Stimulated activated CD8-positive, alpha-beta memory T cell treated with anti-CD3 and anti-CD28 coated beads, Interleukin-15, amount 100 ng/mL, for 24 hours (primary cell): ENCODE data around the gene GRK6.

Experiments used
- DNase-seq: peaks from one replicate; pipeline ENCODE4 v3.0.0-alpha.2; 2020; ENCODE audit warnings: low read depth

The GRK6 gene

DNA sequence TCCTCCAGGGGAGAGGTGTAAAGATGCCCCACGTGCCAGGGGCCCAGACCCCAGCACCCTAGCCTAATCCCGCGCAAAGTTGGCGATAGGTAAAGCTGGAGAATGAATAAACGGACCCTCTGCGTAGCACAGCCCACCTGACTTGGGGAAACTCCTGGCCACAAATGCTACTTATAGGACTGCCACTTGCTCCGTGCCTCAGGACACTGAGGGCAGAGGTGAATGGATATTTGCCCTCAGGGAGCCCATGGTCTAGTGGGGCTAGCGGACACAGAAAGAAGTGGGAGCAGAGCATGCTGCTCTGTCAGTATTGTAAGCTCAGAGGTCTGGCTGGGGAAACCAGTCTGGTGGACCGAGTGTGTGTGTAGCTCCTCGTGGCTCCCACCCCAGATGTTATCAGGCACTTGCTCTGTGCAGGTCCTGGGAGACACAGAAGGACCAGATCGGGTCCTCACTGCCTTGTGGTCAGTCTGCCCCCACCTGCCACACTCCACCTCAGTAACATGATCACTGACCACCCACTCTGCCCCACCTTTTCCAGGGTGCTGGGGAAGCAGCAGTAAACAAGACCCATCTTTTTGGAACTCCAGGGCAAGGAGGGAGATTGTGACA is 841 bp downstream of the GRK6 start:
- DNase-seq = no peak

DNA sequence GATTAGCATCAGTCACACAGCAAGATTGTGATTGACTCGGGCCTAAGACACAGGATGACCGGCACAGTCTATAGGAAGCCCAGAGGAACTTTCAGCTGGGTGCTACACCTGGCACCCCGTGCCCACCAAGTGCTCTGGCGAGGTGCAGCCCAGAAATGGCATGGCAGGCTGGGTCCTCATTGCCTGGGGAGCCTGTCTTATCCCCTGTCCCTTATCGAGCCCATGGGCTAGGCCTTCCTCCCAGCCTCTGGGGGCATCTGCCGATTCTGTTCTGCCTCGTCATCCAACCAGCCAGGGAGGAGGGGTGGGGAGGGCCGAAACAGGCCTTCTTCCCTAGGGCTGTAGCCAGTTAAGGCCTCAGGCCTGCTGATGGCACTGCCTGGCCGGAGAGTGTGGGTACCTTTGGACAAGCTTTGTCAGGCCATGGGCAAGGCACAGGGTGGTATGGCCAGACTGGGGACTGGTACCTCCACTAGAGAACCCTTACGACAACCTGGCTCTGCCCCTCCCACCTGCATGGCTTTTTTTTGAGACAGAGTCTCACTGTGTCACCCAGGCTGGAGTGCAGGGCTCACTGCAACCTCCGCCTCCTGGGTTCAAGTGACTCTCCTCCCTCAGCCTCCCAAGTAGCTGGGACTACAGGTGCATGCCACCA is 1.6 kb downstream of the GRK6 start:
- no peak for DNase-seq

DNA sequence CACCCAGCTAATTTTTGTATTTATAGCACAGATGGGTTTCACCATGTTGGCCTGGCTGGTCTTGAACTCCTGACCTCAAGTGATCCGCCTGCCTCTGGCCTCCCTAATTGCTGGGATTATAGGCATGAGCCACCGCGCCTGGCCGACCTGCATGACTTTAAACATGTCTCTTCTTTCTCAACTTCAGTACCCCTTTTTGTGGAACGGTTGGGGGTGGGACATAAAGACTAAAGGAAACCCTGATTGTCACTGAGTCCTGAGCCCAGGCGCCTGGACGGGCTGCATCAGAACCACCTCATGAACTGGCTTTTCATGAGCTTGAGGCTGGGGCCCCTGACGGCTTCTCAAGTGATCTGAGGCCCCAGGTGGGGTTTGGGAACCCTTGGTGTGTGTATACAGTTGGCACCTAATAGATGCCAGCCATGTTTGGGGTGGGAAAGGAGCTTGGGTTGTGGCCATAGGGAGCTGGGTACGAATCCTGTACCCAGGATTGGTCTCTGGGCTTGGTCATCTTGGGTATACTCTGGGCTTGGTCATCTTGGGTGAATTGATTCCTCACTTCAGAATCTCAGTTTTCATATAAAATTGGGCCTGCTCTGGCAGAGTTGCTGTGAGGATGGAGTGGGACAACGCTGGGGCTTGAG is 2.2 kb downstream of the GRK6 start:
- no peak for DNase-seq

DNA sequence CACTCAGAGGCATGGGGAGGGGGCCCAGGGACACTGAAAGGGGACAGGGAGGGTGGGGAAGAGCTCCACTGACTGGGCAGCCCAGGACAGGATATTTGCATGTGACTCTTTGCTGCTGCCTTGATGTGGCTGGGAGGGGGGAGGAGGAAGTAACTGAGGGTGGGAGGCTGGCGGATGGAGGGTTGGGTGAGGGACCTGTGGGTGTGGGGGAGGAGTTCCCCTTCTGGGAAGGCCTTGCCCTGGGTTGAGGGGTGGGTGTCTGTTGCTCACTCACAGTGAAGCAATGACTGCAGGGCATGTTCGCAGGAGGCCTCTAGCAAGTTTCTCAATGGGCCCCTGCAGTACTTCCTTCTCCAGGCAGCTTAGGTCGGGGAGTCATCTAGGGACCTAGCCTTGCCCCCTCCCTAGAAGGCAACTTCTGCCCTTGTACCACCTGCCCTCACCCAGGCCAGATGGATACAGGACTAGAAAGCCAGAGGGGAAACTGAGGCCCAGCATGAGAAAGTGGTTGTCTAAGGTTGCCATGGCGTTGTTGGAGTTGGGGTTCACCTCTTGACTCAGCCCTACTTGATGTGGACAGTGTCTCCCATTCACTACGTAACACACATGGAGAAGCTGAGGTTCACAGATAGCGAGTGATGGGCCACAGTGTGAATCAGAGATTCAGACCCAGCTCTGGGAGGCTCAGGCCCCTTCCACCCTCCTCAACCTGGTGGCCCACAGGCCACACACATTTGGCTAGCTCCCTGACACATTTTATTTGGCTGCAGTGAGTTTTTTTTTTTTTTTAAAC is 3.0 kb downstream of the GRK6 start:
- DNase-seq = no peak

DNA sequence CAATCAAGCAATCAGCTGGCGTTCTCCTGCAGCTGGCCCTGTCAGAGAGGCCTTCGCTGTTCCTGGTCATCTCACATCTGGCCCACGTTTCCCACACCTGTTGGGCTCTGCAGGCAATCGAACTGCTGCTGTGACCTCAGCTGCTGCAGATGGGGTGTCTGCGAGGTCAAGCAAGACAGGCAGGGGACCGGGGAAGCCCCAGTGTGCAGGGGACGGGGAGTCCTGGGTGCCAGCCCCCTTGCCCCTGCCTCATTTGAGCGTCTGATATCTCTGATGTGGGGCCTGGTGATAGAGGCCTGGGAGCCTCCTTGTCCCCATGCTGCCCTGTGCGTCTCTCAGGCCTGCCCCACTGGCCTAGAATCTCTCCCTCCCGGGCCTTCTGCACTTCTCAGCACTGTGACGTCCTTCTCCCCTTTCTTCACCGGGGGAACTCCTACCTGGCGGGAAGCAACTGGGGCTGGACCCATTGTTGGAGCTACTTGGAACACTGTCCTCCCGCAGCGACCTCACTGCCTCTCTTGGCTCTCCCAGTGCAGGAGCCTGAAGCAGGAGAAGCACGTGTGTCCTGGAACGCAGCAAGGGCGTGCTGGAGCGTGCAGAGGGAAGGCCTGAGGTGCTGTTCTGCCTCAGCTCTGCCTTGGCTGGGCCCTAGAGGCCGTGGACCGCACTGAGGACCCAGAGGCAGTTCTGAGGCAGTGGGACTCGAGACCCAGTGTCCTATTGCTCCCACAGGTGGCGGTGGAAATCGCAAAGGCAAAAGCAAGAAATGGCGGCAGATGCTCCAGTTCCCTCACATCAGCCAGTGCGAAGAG is 3.9 kb downstream of the GRK6 start:
- no peak for DNase-seq

DNA sequence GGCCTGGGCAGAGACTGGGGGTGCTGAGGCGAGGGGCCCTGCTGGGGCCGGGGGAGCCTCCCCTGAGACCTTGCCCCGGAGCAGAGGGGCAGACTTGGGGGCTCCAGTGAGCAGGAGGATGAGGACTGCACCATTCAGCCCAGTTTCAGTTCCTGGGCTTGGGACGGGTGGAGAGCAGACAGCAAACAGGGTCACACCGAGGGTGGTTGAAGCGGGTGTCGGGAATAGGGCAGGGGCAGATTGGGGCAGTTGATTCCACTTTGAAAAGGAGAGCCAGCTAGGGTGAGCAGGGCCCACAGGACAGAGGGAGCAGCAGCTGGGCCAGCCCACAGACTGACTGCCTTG is 4.5 kb downstream of the GRK6 start:
- no peak for DNase-seq

DNA sequence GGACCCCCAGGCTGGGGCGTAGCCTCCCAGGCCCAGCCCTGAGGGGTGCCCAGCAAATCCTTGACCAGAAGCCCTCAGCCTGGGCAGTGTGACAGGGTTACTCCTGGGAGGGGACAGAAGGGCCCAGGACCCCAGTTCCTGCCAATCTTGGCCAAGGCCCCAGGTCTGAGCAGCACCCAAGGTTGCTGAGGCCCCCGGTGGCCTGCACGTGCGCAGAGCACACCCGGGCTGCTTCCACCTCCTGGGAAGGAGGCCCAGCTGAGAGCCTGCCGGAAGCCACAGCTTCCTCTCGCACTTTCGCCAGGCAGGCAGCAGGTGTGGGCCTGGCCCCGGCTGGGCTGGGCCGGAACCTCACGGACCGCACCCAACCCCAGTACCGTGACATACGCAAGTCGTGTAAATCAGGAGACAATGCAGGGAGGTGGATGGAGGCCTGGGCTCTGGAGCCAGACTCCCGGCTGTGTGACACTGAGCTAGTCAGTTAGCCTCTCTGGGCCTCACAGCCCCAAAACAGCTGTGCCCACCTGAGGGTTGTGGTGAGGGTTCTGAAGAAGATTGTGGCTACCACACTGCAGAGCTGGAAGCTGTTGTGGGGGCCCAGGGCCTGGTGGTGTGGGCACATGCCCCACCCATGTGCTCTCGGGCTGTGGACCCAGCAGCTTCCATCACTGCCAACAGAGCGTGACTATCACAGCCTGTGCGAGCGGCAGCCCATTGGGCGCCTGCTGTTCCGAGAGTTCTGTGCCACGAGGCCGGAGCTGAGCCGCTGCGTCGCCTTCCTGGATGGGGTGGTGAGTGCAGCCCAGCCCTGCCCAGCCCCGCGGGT is 5.1 kb downstream of the GRK6 start:
- DNase-seq = no peak

DNA sequence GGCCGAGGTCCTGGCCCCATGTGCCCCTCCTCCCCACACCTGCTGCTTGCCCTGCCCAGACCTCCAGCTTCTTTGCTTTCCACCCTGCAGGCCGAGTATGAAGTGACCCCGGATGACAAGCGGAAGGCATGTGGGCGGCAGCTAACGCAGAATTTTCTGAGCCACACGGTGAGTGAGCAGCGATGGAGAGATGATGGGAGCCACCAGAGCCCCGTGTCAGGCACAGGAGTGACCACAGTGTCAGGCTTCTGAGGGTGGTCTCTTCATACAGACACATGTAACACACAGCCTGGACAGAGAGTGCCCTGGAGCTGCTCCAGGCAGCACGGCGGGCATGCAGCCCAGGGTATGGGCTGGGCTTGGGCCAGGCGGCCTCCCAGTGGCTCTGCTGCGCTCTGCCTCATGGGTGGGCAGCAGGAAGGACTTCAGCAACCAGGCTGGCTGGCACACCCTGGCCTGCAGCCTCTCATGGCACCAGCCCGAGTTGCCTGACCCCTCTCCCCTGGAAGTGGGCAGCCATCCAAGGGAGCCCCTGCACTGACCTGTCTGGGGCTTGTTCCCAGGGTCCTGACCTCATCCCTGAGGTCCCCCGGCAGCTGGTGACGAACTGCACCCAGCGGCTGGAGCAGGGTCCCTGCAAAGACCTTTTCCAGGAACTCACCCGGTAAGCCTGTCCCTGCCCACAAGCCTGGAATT is 5.8 kb downstream of the GRK6 start:
- no peak for DNase-seq

DNA sequence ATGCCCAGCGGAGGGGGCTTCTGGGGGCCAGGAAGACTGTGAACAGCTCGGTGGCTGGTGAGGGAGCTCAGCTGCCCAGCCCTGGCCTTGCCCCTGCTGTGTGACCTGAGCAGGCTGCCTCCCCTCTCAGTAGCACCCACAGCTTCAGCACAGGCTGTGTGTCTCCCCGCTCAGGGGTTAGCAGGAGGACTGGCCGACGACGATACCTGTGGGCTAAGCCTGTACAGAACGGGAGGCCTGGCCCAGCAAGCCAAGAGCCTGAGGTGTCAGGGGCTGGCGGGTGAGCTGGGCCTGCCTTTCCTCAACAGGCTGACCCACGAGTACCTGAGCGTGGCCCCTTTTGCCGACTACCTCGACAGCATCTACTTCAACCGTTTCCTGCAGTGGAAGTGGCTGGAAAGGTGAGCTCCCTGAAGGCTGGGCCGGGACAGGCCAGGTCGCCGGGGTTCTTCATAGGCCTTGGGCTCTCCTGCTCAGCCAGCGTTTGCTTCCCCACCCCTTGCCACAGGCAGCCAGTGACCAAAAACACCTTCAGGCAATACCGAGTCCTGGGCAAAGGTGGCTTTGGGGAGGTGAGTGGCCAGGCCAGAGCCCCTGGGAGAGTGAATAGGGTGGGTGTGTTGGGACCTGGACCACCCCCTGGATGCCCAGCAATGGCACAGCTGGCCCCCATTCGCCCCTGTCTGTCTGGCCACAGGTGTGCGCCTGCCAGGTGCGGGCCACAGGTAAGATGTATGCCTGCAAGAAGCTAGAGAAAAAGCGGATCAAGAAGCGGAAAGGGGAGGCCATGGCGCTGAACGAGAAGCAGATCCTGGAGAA is 6.6 kb downstream of the GRK6 start:
- no peak for DNase-seq

DNA sequence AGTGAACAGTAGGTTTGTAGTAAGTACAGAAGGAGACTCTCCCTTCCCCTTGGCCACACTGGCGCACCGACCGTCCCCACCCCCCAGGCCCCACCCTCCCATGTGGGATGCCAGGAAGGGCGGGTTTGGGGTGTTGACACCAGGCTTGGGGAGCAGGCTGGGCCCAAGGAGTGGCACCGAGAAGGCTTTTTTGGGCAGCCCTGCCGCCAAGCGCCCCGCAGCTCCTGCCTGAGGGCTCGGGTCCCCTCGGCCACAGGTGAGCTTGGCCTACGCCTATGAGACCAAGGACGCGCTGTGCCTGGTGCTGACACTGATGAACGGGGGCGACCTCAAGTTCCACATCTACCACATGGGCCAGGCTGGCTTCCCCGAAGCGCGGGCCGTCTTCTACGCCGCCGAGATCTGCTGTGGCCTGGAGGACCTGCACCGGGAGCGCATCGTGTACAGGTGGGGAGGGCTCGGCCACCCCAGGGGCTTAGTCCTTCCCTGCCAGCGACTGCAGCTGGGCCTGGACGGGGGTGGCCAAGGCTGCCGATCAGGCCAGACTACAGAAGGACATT is 7.3 kb downstream of the GRK6 start:
- no peak for DNase-seq

DNA sequence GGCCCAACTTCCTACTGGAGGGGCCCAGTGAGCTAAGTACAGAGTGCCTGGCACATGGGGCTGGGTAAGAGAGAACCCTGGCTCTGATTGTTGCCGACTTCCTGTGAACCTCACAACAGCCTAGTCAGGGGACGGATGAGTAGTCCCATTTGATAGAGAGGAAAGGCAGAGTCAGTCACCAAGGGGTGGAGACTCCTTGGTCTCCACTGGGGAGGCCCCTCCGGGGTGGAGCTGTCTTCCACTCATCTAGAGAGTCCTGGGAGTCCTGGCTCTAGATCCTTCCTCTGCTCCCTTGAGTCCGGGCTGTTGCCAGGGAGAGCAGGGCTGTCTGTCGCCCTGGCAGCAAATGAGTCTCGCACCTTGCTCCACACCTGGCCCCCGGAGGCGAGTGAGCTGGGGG is 8.0 kb downstream of the GRK6 start:
- no peak for DNase-seq

DNA sequence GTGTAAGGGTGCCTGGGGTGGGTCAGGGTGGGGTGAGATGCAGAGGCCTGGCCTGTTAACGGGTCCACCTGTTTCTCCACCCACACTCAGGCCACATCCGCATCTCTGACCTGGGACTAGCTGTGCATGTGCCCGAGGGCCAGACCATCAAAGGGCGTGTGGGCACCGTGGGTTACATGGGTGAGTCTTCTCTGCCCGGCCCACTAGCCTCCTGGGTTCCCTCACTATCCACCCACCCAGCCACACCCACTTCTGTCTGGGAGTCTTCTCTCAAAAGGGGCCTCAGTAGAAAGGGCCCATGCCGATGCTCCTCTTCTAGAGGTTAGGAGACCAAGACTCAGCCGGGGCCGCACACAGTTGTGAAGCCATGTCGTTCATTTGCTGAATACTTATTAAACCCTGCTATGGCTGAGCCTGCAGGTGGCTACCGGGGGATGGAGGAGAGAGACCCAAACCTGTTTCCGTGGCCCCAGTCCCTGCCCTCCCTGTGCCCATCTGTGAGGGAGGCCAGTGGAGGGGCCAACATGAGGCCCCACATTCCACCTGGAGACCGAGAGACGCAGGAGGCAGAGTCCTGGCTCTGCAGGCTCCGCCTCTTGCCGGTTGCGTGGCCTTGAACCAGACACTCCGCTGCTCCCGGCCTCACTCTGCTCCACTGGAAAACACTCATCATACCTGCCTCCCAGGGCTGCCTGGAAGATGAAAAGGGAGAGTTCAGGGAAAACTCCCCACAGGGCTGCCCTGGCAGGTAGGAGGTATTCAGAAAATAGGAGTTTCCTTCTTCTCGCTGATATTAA is 8.7 kb downstream of the GRK6 start:
- no peak for DNase-seq

DNA sequence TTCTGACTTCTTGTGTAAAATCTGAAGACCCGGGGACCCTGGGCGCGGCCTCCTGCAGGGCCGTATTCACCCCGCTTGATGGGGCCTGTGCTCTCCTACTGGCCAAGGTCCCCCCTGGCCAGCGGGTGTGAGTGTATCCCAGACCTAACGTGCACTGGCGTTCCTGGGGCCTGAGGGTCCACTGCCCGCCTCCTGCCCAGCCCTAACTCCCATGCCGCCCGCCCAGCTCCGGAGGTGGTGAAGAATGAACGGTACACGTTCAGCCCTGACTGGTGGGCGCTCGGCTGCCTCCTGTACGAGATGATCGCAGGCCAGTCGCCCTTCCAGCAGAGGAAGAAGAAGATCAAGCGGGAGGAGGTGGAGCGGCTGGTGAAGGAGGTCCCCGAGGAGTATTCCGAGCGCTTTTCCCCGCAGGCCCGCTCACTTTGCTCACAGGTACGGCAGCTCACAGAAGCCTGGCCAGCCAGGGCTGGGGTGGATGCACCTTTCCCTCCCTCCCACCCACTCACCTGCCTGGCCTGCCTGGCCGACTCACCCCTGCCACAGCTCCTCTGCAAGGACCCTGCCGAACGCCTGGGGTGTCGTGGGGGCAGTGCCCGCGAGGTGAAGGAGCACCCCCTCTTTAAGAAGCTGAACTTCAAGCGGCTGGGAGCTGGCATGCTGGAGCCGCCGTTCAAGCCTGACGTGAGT is 9.5 kb downstream of the GRK6 start:
- DNase-seq = no peak

DNA sequence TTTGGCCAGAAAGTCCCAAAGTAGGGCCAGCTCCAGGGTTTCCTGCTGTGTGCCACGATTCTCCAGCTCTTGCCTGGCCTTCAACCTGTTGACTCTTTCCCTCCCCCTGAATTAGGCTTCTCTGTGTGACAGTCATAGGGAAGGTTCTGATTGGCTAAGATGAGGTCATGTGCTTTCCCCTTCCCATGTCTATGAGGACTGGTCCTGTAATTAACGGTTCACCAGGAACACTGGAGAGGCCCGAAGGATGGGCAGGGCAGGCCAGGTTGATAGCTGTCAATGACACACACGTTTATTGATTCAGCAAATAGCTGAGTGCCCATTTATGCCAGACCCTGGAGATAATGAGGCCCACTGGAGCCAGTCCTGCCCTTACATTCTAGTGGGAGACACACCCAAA is 11.1 kb downstream of the GRK6 start:
- no peak for DNase-seq

DNA sequence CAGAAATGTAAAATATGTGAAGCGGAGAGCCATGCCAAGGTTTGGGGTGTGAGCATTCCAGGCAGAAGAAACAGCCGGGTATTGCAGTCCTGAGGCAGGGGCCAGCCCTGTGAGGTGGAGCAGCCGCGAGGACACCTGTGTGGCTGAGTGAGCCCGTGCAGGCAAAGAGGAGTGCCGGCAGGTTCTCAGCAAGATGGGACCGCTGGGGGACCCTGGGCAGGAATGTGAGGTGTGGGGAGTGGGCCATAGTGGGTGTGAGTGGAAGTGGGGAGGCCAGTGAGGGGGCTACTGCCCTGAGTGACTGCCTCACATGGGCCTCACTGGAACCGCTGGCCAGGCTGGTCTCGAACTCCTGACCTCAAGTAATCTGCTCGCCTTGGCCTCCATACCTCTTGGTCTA is 12.0 kb downstream of the GRK6 start:
- no peak for DNase-seq

DNA sequence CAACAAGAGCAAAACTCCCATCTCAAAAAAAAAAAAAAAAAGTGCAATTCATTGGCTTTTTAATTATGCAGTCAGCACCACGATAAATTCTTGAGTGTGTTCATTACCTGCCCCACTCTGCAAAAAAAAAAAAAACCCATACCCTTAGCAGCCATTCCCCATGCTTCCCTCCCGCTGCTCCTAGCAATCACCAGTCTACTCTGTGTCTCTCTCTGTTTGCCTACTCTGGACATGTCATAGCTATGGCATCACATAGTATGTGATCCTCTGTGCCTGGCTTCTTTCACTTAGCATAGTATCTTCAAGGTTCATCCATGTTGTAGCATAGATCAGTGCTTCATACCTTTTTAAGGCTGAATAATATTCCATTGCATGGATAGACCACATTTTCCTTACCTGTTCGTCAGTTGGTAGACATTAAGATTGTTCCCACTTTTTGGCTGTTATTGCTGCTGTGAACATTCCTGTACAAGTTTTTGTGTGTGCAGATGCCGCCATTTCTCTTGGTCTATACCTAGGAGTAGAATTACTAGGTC is 13.1 kb downstream of the GRK6 start:
- DNase-seq = no peak

DNA sequence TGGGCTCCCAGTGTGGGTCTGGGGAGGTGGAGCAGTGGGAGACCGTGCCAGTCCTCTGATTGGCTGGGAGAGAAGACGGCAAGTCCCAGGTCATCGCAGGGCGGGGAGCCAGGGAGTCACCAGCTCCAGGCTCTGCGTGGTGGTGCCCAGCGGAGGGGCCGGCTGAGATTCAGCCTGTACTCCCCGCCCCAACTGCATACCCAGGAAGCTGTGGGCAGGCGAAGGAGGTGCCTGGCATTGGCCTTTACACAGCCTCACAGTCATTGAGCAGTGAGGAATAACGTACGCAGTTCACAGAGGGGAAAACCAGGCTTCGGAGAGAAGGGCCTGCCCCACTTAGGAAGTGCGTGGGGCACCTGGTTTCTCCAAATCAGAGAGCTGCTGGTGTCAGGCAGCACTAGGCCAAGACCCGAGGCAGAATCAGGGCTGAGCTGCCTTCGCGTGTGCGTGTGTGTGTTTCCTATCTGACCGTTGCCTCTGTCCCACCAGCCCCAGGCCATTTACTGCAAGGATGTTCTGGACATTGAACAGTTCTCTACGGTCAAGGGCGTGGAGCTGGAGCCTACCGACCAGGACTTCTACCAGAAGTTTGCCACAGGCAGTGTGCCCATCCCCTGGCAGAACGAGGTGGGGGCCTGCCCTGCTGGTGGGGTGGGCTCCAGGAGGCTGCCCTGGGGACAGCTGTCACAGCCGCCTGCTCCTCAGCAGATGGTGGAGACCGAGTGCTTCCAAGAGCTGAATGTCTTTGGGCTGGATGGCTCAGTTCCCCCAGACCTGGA is 13.9 kb downstream of the GRK6 start:
- DNase-seq = no peak
